ENCODE data around the gene CLDND2.

Gene CLDND2

DNA sequence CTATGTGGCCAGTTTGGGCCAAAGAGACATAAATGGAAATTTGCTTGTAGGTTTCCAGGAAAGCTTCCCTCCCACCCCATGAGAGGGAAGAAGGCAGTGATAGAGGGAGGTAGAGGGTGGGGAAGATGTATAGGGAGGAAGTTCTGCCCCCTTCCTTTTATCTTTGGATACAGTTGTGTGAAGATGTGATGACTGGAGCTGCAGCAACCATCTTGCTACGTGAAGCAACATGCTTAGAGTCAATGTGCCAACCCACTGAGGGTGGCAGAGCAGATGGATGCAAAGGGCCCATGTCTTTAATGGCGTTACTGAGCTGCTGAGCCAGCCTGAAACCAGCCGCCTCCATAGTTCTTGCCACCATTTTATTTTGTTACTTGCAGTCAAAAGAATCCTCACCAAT lies 37.6 kb downstream of the CLDND2 start:
- no peak for DNase-seq (ENCODE audit: low read depth, low spot score)

- DNase-seq (ENCODE audit: low read depth, low spot score): no peak
These were observed 38.4 kb downstream of the CLDND2 start for GRCh38 chr19:51330366-51330765.

- DNase-seq (ENCODE audit: low read depth, low spot score): no peak
These were observed 39.4 kb downstream of the CLDND2 start for GRCh38 chr19:51329411-51329810.

DNA sequence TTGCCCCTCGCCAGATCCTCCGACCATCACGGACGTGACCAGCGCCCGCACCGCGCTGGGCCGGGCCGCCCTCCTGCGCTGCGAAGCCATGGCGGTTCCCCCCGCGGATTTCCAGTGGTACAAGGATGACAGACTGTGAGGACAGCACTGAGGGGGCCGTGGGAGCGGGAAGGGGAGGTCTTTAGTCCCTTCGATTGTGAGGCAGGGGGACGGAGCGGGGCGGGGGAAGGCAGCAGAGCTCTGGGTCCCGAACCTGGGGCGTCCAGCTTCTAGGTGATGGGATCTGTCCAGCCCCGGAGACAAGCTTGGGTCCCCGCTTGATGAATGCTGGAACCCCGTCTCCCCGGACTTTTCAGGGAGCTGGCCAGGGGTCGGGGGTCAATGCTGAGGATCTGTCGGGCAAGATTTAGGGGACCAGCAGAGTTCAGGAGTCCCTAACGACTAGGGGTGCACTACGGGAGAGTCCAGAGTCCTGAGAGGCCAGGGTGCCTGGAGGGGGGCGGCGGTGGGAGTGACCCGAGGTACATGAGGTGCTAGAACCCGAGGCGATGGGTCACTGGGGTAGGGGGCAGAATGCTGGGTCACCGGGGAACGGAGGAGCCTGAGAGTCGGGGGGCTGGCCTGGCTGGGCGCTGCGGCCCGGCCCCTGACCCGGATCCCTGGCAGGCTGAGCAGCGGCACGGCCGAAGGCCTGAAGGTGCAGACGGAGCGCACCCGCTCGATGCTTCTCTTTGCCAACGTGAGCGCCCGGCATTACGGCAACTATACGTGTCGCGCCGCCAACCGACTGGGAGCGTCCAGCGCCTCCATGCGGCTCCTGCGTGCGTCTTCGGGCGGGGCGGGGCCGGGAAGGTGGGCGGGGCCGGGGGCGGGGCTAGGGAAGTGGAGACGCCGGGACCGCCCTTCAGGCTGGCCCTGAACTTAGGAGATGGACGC lies 41.5 kb downstream of the CLDND2 start:
- DNase-seq (ENCODE audit: low read depth, low spot score): no peak

DNA sequence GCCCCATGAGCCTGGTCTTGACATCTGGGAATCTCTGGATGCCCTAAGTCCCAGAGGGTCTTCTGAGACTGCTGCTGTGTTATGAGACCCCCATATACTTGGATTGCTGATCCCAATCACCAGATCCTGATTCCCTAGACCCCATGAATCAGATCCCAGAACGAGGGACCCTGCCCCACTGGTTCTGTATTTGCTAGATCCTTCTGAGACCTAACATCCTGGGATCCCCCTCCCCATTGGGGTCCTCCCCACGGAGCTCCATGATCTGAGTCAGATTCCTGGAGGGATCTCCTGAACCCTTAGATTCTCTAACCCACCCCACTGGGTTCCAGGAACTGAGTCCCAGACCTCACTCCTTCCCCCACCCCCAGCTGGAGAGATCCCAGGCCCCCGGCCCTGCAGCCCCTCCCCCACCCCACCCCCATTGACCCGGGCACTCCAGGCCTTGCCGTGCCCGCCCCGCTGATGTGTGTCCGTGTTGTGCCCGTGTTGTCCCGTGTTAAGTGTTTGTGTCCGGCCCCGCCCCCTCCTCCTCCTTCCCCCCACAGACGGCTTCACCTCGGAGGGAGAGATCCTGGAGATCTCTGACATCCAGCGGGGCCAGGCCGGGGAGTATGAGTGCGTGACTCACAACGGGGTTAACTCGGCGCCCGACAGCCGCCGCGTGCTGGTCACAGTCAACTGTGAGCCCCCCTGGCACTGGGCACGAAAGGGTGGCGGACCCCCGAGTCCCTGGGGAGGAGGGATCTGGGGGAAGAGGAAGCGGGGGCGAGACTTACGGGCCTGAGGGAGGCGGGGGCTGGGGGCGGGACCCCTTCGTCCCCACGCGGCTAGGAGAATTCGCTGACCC lies 42.4 kb downstream of the CLDND2 start:
- no peak for DNase-seq (ENCODE audit: low read depth, low spot score)

DNA sequence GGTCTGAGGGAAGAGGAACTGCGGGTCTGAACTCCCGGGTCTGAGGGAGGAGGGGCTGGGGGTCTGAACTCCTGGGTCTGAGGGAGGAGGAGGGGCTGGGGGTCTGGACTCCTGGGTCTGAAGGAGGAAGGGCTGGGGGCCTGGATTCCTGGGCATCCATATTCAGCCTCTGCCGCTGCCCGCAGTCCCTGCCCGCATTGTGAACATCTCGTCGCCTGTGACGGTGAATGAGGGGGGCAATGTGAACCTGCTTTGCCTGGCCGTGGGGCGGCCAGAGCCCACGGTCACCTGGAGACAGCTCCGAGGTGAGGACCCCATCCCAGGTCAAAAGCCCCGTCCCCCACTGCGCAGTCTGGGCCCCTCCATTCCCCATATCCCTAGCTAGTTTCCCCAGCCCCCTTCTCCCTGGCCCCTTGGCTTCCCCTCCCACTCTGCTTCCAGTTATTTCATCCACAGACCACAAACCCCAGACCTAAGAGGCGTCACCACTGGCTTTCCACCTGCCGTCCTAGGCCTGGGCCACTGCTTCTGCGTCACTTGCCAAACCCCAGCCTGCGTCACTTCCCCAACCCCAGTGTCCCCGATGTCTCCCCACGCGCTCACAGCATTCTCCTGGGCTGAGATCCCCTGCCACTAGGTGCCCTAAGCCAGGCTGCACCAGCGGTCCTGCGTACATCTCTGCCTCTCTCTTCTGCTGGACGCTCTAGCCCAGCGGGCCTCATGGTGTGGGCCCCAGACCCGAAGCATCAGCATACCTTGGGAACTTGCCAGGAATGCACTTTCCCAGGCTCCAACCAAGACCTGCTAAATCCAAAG lies 43.4 kb downstream of the CLDND2 start:
- DNase-seq (ENCODE audit: low read depth, low spot score): no peak

GRCh38 chr19:51324167-51324481 lies 44.7 kb downstream of the CLDND2 start:
- DNase-seq (ENCODE audit: low read depth, low spot score): no peak

DNA sequence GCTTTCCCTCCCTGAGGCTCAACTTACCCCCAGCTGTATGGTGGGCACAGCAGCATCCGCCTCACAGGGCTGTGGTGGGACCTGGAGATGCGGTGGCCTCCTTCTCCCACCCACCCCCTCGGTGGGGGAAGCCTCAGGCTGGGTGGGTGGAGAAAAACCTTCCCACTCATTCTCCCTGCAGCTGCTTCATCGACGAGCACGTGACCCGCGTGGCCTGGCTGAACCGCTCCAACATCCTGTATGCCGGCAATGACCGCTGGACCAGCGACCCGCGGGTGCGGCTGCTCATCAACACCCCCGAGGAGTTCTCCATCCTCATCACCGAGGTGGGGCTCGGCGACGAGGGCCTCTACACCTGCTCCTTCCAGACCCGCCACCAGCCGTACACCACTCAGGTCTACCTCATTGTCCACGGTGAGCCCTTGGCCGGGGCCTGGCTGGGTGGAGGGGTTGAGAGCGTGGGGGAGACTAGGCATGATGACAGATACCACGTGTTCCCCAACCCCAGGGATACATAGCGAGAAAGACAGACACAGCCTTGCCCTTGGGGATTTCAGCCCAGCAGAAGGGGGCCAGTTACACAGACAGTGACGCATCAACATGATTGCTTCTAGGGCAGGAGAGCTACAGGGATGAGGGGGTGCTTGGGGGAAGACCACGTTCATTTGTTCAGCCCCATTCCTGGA lies 45.2 kb downstream of the CLDND2 start:
- no peak for DNase-seq (ENCODE audit: low read depth, low spot score)

DNA sequence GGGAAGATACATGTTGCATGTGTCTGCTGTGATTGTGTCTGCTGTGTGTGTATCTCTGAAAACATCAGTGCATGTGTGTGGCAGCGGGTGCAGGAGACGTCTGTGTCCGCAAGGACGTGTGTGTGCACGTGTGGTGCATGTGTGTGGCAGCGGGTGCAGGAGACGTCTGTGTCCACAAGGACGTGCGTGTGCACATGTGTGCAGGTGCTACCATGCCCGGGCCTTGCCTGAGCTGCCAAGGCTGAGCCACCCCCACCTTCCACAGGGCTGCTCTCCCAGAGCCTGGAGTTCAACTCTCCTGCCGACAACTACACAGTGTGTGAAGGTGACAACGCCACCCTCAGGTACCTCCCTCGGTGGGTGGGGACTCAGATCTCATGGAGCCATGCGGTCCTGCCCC lies 47.0 kb downstream of the CLDND2 start:
- DNase-seq (ENCODE audit: low read depth, low spot score): no peak

DNA sequence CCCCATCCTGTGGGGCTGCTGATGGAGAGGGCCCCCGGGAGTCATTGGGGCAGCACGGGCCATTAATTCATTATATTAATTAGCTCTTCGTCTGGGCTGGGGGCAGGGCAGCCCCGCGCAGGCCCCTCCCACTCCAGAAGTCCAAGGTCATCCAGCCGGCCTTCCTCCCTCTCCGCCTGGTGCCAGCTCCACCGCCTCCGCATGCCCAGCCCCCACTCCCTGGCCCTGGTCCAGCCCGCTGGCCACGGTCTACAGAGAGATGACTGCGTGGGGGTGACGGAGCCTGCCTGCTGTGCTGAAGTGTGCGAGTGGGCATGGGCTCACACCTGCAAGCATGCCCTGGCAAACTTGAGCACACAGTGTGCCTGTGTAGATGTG lies 48.5 kb downstream of the CLDND2 start:
- DNase-seq (ENCODE audit: low read depth, low spot score): no peak

GRCh38 chr19:51319649-51320279 lies 49.0 kb downstream of the CLDND2 start:
- DNase-seq (ENCODE audit: low read depth, low spot score): no peak

DNA sequence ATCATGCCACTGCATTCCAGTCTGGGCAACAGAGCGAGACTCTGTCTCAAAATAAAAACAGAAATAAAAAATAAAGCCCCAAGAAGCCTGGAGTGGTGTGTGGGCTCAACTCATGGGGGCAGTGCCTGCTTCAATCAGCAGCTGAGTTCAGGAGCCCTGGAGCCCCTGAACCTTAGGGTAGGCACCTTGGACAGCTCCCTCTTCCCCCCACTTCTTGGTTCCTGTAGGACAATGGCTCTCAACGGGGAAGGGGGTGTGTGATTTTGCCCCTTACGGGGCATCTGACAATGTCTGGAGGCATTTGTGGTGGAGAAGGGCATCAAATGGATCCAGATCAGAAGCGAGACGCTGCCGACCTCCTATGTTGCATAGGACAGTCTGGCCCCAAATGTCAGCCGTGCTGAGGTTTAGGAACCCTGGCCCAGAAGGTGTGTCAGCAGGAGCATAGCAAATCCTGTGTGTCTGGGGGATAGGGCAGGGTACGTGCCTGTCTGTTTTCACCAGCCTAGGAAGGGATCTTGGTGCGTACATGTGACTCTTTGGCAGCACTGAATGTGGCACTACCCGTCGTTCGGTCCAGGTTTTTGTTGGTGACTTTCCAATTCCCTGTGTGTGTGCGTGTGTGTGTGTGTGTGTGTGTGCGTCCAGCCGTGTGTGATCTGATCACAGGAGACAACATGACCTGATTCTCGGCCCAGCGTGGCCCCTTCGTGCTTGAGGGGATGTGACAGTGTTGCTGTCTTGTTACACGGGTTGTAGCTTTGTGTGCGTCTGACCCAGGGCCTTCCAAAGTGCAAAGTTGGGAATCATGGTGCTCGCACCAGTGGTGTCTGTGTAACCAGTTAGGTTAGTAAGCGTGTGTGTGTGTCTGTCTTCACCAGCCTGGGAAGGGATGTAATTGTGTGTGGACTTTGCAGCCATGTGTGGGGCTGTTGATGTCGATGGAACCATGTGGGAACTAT lies 49.8 kb downstream of the CLDND2 start:
- no peak for DNase-seq (ENCODE audit: low read depth, low spot score)

- no peak for DNase-seq (ENCODE audit: low read depth, low spot score)
These were observed 50.8 kb downstream of the CLDND2 start for GRCh38 chr19:51317968-51318367.

- DNase-seq (ENCODE audit: low read depth, low spot score): no peak
These were observed 51.4 kb downstream of the CLDND2 start for GRCh38 chr19:51317376-51317775.
